ENCODE measurements around the gene EEF1AKMT1.

- TF ChIP-seq EZH2 (IDR thresholded peaks at IDR 0.05; ENCODE audit: insufficient read depth, poor library complexity, severe bottlenecking) (no peak), EZH2phosphoT487 (IDR thresholded peaks at IDR 0.05; ENCODE audit: insufficient read depth, low read depth) (no peak)
Measured at GRCh38 chr13:20680416-20681080, 93.2 kb downstream of the EEF1AKMT1 start.
